Measurements from ENCODE around the gene PLIN4. TPM values are rescaled to one million over a fixed set of nuclear protein-coding genes. Genes with fewer than 3 reads are reported as not detected.

The PLIN4 gene
- total and polyA plus RNA-seq, 2 experiments from 2014 or later: 0.08 TPM; not detected in 1

DNA sequence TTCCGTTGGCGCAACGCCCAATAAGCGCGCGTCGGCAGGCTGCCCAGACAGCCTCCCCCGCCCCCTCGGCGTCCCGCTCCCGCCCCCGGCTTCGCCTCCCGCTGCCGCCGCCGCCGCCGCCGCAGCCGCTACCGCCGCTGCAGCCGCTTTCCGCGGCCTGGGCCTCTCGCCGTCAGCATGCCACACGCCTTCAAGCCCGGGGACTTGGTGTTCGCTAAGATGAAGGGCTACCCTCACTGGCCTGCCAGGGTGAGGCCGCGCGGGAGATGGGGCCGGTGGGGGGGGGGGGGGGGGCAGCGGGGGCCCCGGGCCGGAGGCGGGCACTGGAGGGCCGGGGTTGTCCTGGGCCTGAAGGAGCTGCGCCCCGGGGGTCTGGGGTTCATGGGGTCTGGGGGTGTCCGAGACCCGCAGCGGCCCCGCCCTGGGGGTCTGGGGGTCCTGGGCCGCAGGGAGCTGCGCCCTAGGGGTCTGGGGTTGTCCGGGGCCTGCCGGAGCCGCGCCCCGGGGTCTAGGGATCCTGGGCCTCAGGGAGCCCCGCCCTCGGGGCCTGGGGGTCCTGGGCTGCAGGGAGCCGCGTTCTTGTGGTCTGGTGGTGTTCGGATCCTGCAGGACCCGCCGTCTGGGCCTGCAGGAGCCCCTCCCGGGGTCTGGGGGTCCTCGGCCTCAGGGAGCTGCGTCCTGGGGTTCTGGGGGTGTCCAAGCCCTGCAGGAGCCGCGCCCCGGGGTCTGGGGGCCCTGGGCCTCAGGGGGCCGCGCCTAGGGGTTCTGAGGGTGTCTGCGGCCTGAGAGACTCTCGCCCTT is 45.9 kb downstream of the PLIN4 start, which contains the start of gene HDGFL2:
Gene HDGFL2 (plus strand): TSS at position 124 of the 801 bp plus-strand sequence. CDS start 54 bp downstream, at position 178.
- H3K36me3 ChIP-seq (ENCODE audit: low read depth): no peaks in the 10 kb centered on the region
- H4K20me1 ChIP-seq (ENCODE audit: insufficient read depth): no peaks in the 10 kb centered on the region
- H3K9me3 ChIP-seq (ENCODE audit: low read depth): no peaks in the 10 kb centered on the region
- TF ChIP-seq EZH2phosphoT487 (IDR thresholded peaks at IDR 0.05; ENCODE audit: insufficient read depth, low read depth) (no peak), EZH2 (IDR thresholded peaks at IDR 0.05; ENCODE audit: insufficient read depth, poor library complexity, severe bottlenecking) (no peak)
- peak within 1 kb of the TSS; percentile 94 for H3K4me3 ChIP-seq
- 0 to 3% methylated on average over 13 to 59 of the region's 71 CpGs for WGBS, 2 experiments (ENCODE audit: low coverage in 1 of 2, low lambda C conversion rate in 2 of 2, missing lambda C conversion rate in 2 of 2)
- peak within 1 kb of the TSS; percentile 98 for H2AFZ ChIP-seq
- H3K9ac ChIP-seq: peak within 1 kb of the TSS; percentile 93
- H3F3A ChIP-seq (ENCODE audit: insufficient read depth): peaks cover 6% of the 10 kb centered on the region; the same call in 1 of the 2 replicates
- peak within 1 kb of the TSS; percentile 98 for H3K4me2 ChIP-seq (ENCODE audit: unreplicated experiment)
- peaks cover 46% of the 10 kb centered on the region for H3K79me2 ChIP-seq (ENCODE audit: insufficient read depth)
- peaks cover 8% of the 10 kb centered on the region; the same call in 1 of the 2 replicates for H3K4me1 ChIP-seq (ENCODE audit: insufficient read depth)
- peak within 1 kb of the TSS; percentile 95 for H3K27ac ChIP-seq
- no peaks in the 10 kb centered on the region for H3K27me3 ChIP-seq (replicated peaks; ENCODE audit: insufficient read depth)
- DNase-seq: no peak
- H3K9me2 ChIP-seq (ENCODE audit: insufficient read depth): no peaks in the 10 kb centered on the region
- in situ Hi-C loops (cut with MboI): no loop called here

GRCh38 chr19:4471403-4472173 is 46.7 kb downstream of the PLIN4 start:
- Histone ChIP-seq H4K20me1 (ENCODE audit: insufficient read depth) (no peaks in the 10 kb centered on the region), H3K9ac (peak overlapping the region; percentile 93), H3K27me3 (replicated peaks; ENCODE audit: insufficient read depth) (no peaks in the 10 kb centered on the region), H3K4me2 (ENCODE audit: unreplicated experiment) (peak overlapping the region; percentile 94), H3K36me3 (ENCODE audit: low read depth) (no peaks in the 10 kb centered on the region), H3K4me3 (peak overlapping the region; percentile 94), H3K4me1 (ENCODE audit: insufficient read depth) (peaks cover 8% of the 10 kb centered on the region; the same call in 1 of the 2 replicates), H3K79me2 (ENCODE audit: insufficient read depth) (peaks cover 38% of the 10 kb centered on the region), H3F3A (ENCODE audit: insufficient read depth) (peaks cover 6% of the 10 kb centered on the region; the same call in 1 of the 2 replicates), H3K27ac (peak overlapping the region; percentile 95), H3K9me2 (ENCODE audit: insufficient read depth) (no peaks in the 10 kb centered on the region), H2AFZ (peak overlapping the region; percentile 98), H3K9me3 (ENCODE audit: low read depth) (no peaks in the 10 kb centered on the region)
- no peak for TF ChIP-seq EZH2 (IDR thresholded peaks at IDR 0.05; ENCODE audit: insufficient read depth, poor library complexity, severe bottlenecking)
- no peak for TF ChIP-seq EZH2phosphoT487 (IDR thresholded peaks at IDR 0.05; ENCODE audit: insufficient read depth, low read depth)
- DNase-seq: peak; percentile 100
- 1% methylated on average over 32 to 33 of the region's 33 CpGs for WGBS, 2 experiments (ENCODE audit: low coverage in 1 of 2, low lambda C conversion rate in 2 of 2, missing lambda C conversion rate in 2 of 2)
- in situ Hi-C loops (cut with MboI): no loop called here

DNA sequence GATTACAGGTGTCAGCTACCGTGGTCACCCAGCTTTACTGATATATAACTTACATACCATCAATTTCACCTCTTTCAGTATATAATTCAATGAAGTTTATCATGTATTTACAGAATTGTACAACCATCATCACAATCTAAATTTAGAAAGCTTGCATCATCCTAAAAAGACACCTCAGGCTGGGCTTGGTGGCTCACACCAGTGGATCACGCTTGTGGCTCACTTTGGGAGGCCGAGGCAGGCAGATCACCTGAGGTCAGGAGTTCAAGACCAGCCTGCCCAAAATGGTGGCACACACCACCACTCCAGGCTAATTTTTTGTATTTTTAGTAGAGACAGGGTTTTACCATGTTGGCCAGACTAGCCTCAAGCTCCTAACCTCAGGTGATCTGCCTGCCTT is 50.5 kb downstream of the PLIN4 start:
- TF ChIP-seq EZH2phosphoT487 (IDR thresholded peaks at IDR 0.05; ENCODE audit: insufficient read depth, low read depth) (no peak), EZH2 (IDR thresholded peaks at IDR 0.05; ENCODE audit: insufficient read depth, poor library complexity, severe bottlenecking) (no peak)
- Histone ChIP-seq H3K4me2 (ENCODE audit: unreplicated experiment) (no peak overlapping the region), H3K4me3 (no peak overlapping the region), H3K36me3 (ENCODE audit: low read depth) (no peaks in the 10 kb centered on the region), H4K20me1 (ENCODE audit: insufficient read depth) (no peaks in the 10 kb centered on the region), H3K4me1 (ENCODE audit: insufficient read depth) (no peaks in the 10 kb centered on the region; the same call in 1 of the 2 replicates), H3K27me3 (replicated peaks; ENCODE audit: insufficient read depth) (no peaks in the 10 kb centered on the region), H3F3A (ENCODE audit: insufficient read depth) (peaks cover 6% of the 10 kb centered on the region; the same call in 1 of the 2 replicates), H3K9me3 (ENCODE audit: low read depth) (no peaks in the 10 kb centered on the region), H3K79me2 (ENCODE audit: insufficient read depth) (peaks cover 6% of the 10 kb centered on the region), H3K27ac (no peak overlapping the region), H2AFZ (no peak overlapping the region), H3K9ac (no peak overlapping the region), H3K9me2 (ENCODE audit: insufficient read depth) (no peaks in the 10 kb centered on the region)
- 63 to 64% methylated on average over 3 of the region's 3 CpGs for WGBS, 2 experiments (ENCODE audit: low coverage in 1 of 2, low lambda C conversion rate in 2 of 2, missing lambda C conversion rate in 2 of 2)
- in situ Hi-C loops (cut with MboI): no loop called here
- no peak for DNase-seq

DNA sequence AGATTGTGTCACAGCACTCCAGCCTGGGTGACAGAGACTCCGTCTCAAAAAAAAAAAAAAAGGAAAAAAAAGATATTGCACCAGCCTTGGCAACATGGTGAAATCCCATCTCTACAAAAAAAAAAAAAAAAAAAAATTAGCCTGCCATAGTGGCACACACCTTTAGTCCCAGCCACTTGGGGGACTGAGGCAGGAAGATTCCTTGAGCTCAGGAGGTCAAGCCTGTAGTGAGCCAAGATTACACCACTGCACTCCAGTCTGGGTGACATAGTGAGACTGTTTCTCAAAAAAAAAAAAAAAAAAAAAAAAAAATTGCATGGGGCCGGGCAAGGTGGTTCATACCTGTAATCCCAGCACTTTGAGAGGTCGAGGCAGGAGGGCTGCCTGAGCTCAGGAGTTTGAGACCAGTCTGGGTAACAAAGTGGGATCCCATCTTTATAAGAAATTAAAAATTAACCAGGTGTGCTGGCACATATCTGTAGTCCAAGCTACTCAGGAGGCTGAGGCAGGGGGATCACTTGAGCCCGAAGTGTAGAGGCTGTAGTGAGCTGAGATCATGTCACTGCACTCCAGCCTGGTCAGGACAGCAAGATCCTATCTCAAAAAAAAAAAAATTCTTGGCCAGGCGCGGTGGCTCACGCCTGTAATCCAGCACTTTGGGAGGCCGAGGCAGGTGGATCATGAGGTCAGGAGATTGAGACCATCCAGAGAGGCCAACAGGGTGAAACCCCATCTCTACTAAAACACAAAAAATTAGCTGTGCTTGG is 53.3 kb downstream of the PLIN4 start:
- no peaks in the 10 kb centered on the region for H3K9me2 ChIP-seq (ENCODE audit: insufficient read depth)
- H3K36me3 ChIP-seq (ENCODE audit: low read depth): no peaks in the 10 kb centered on the region
- no peaks in the 10 kb centered on the region for H3K27me3 ChIP-seq (replicated peaks; ENCODE audit: insufficient read depth)
- WGBS, 2 experiments (ENCODE audit: low coverage in 1 of 2, low lambda C conversion rate in 2 of 2, missing lambda C conversion rate in 2 of 2): 66 to 68% methylated on average over 6 to 8 of the region's 8 CpGs
- H3K4me1 ChIP-seq (ENCODE audit: insufficient read depth): no peaks in the 10 kb centered on the region
- no peaks in the 10 kb centered on the region for H3K79me2 ChIP-seq (ENCODE audit: insufficient read depth)
- in situ Hi-C loops (cut with MboI): no loop called here
- TF ChIP-seq EZH2phosphoT487 (IDR thresholded peaks at IDR 0.05; ENCODE audit: insufficient read depth, low read depth) (no peak), EZH2 (IDR thresholded peaks at IDR 0.05; ENCODE audit: insufficient read depth, poor library complexity, severe bottlenecking) (no peak)
- no peak for DNase-seq
- no peak overlapping the region for H3K27ac ChIP-seq
- no peaks in the 10 kb centered on the region for H4K20me1 ChIP-seq (ENCODE audit: insufficient read depth)
- H3K4me3 ChIP-seq: no peak overlapping the region
- H3F3A ChIP-seq (ENCODE audit: insufficient read depth): no peaks in the 10 kb centered on the region
- no peak overlapping the region for H3K4me2 ChIP-seq (ENCODE audit: unreplicated experiment)
- no peak overlapping the region for H2AFZ ChIP-seq
- H3K9ac ChIP-seq: no peak overlapping the region
- H3K9me3 ChIP-seq (ENCODE audit: low read depth): no peaks in the 10 kb centered on the region
